PC-3 (cell line): ENCODE results near the gene SLC16A7. TPM values are rescaled to one million over a fixed set of nuclear protein-coding genes. Genes with fewer than 3 reads are reported as not detected.

ENCODE experiments used
- ATAC-seq: fragments of 200-7000 bp; cut with Tn5 transposase; 2 replicates; pipeline ENCODE4 v1.9.1; 2020; ENCODE audit warnings: mild to moderate bottlenecking, moderate library complexity
- BruUV-seq: library from RNA; stranded (reverse); fragments of 400-500 nt; replicated peaks from 2 replicates; lab custom pipeline; 2021; lab: Mats Ljungman, UMichigan
- CTCF ChIA-PET: fragments of 300-600 bp; sonication (Branson Sonifier 250); formaldehyde crosslinking; loops from one replicate; lab custom pipeline; 2022; ENCODE audit warnings: antibody characterized with exemption; lab: Charles Lee
- POLR2A ChIA-PET: fragments of 300-600 bp; sonication (Branson Sonifier 250); formaldehyde crosslinking; loops from one replicate; lab custom pipeline; 2022; ENCODE audit warnings: antibody characterized with exemption; ENCODE audit not compliant: unreplicated experiment; lab: Charles Lee
- DNase-seq: peaks from one replicate; pipeline ENCODE4 v3.0.0-alpha.2; 2015
- H2AFZ ChIP-seq: fragments of 300-600 bp; sonication (generic); 2 replicates; pipeline ENCODE4 v1.6.0; 2016; ENCODE audit warnings: antibody characterized with exemption, low read length
- H3F3A ChIP-seq: fragments of 300-600 bp; sonication (generic); one replicate; pipeline ENCODE4 v1.6.0; 2017; ENCODE audit warnings: antibody characterized with exemption, low read length, control low read depth, mild to moderate bottlenecking; ENCODE audit not compliant: unreplicated experiment
- H3K27ac ChIP-seq: fragments of 300-600 bp; sonication (generic); 2 replicates; pipeline ENCODE4 v1.5.1; 2016; ENCODE audit warnings: mild to moderate bottlenecking, low read length
- H3K27me3 ChIP-seq: fragments of 300-600 bp; sonication (generic); 2 replicates; pipeline ENCODE4 v1.6.1; 2016; ENCODE audit warnings: low read length, mixed read lengths
- H3K36me3 ChIP-seq: fragments of 300-600 bp; sonication (generic); 2 replicates; pipeline ENCODE4 v1.6.1; 2016; ENCODE audit warnings: low read depth, mixed run types, low read length, mixed read lengths
- H3K4me1 ChIP-seq: fragments of 300-600 bp; sonication (generic); 2 replicates; pipeline ENCODE4 v1.5.1; 2016; ENCODE audit warnings: low read length; ENCODE audit not compliant: insufficient read depth
- H3K4me2 ChIP-seq: fragments of 300-600 bp; sonication (generic); 2 replicates; pipeline ENCODE4 v1.6.0; 2016; ENCODE audit warnings: low read length
- H3K4me3 ChIP-seq: fragments of 300-600 bp; sonication (generic); 2 replicates; pipeline ENCODE4 v1.5.1; 2016; ENCODE audit warnings: mild to moderate bottlenecking, low read length, mixed read lengths
- H3K79me2 ChIP-seq: fragments of 300-600 bp; sonication (generic); 2 replicates; pipeline ENCODE4 v1.6.1; 2017; ENCODE audit warnings: low read length, mixed read lengths
- H3K9ac ChIP-seq: fragments of 300-600 bp; sonication (generic); 2 replicates; pipeline ENCODE4 v1.6.0; 2016; ENCODE audit warnings: mild to moderate bottlenecking, low read length
- H3K9me2 ChIP-seq: fragments of 300-600 bp; sonication (generic); replicated peaks from 2 replicates; pipeline ENCODE4 v1.6.1; 2016; ENCODE audit warnings: mixed run types, low read length, mixed read lengths
- H3K9me3 ChIP-seq: fragments of 300-600 bp; sonication (generic); 2 replicates; pipeline ENCODE4 v1.6.1; 2016; ENCODE audit warnings: low read length, mixed read lengths
- H4K20me1 ChIP-seq: fragments of 300-600 bp; sonication (generic); 2 replicates; pipeline ENCODE4 v1.6.1; 2016; ENCODE audit warnings: low read length, mixed read lengths
- CTCF ChIP-seq: fragments of 300-600 bp; sonication (generic); conservative IDR thresholded peaks from 2 replicates; pipeline ENCODE4 v1.5.1; 2017; ENCODE audit warnings: antibody characterized with exemption, low read depth, mild to moderate bottlenecking, low read length
- EZH2 ChIP-seq: fragments of 300-600 bp; sonication (generic); IDR thresholded peaks from one replicate; pipeline ENCODE4 v1.6.1; 2017; ENCODE audit warnings: antibody characterized with exemption, mild to moderate bottlenecking, low read length; ENCODE audit not compliant: unreplicated experiment
- EZH2phosphoT487 ChIP-seq: fragments of 300-600 bp; sonication (generic); IDR thresholded peaks from 2 replicates; pipeline ENCODE4 v1.6.1; 2018; ENCODE audit warnings: mild to moderate bottlenecking, antibody characterized with exemption, low read length, borderline replicate concordance
- intact Hi-C: fragments of 100-400 bp; cut with micrococcal nuclease; formaldehyde crosslinking; loops from 2 replicates; pipeline ENCODE4 v1.9.0; 2023
- total RNA-seq: library from RNA; depleted of rRNA; stranded (reverse); fragments of >200 nt; gene quantifications from 2 replicates; pipeline ENCODE4 v1.2.3, GENCODE V29; 2014

The SLC16A7 gene
- total RNA-seq, 1 experiment from 2014 or later: 11.4 TPM

- Histone ChIP-seq H3F3A (no peaks in the 10 kb centered on the region), H3K4me1 (peaks cover 4% of the 10 kb centered on the region; the same call in 1 of the 2 replicates), H2AFZ (no peak overlapping the region), H3K4me3 (no peak overlapping the region), H3K9ac (no peak overlapping the region), H4K20me1 (no peaks in the 10 kb centered on the region), H3K4me2 (no peak overlapping the region), H3K9me2 (no peaks in the 10 kb centered on the region), H3K36me3 (no peaks in the 10 kb centered on the region), H3K79me2 (no peaks in the 10 kb centered on the region), H3K9me3 (no peaks in the 10 kb centered on the region), H3K27ac (no peak overlapping the region), H3K27me3 (no peaks in the 10 kb centered on the region)
- TF ChIP-seq EZH2phosphoT487 (no peak), CTCF (peak; percentile 88)
- ChIA-PET CTCF (interaction anchor here (0.5 kb wide), 1 partner anchor 566 kb away, joined by 3 read pairs; no protein-coding TSS in a partner anchor), POLR2A (interaction anchor here (0.5 kb wide), 1 partner anchor 205 kb away, joined by 3 read pairs; no protein-coding TSS in a partner anchor)
- intact Hi-C loops: loop anchor here (1.0 to 2.0 kb wide), 3 partner anchors 213 to 406 kb away; no protein-coding TSS in a partner anchor
- no TSS peak for BruUV-seq
- ATAC-seq: peak; percentile 72; the same call in 1 of the 2 replicates
- DNase-seq: peak; percentile 55
Observed at GRCh38 chr12:59808317-59808910, 212.6 kb downstream of the SLC16A7 start.

DNA sequence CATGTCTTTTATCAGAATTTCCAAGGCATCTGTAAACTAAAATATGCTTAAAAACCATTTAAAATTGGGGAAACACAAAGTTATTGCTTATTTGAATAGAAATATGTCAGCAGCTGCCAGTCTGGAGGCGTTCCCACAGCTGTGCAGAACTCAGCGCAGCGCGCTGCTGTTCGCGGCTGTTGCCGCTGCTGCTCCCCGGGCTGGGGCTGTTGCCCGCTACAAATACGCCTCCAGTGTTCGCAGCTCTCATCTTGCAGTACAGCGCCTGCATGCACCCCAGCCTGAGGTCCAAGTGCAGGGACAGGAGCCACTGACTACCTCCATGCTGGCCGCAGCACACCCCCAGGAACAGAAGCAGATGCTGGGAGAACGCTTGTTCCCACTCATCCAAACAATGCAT, 216.2 kb downstream of the SLC16A7 start:
- POLR2A ChIA-PET: no interaction called here
- H3K36me3 ChIP-seq: no peaks in the 10 kb centered on the region
- intact Hi-C loops: no loop called here
- no peaks in the 10 kb centered on the region for H3K4me1 ChIP-seq
- BruUV-seq: no TSS peak
- DNase-seq (no peak), ATAC-seq (no peak)
- H4K20me1 ChIP-seq: no peaks in the 10 kb centered on the region
- H3K9me3 ChIP-seq: no peaks in the 10 kb centered on the region
- H3K9me2 ChIP-seq: no peaks in the 10 kb centered on the region
- H3F3A ChIP-seq: no peaks in the 10 kb centered on the region
- H3K4me2 ChIP-seq: no peak overlapping the region
- H3K79me2 ChIP-seq: no peaks in the 10 kb centered on the region
- H3K4me3 ChIP-seq: no peak overlapping the region
- no peak overlapping the region for H3K27ac ChIP-seq
- H2AFZ ChIP-seq: no peak overlapping the region
- no peaks in the 10 kb centered on the region for H3K27me3 ChIP-seq
- no peak for TF ChIP-seq EZH2phosphoT487
- TF ChIP-seq CTCF: no peak
- TF ChIP-seq EZH2: no peak
- no peak overlapping the region for H3K9ac ChIP-seq
- CTCF ChIA-PET: no interaction called here

GRCh38 chr12:59812716-59813115, 216.9 kb downstream of the SLC16A7 start:
- no peaks in the 10 kb centered on the region for H3F3A ChIP-seq
- ChIA-PET CTCF (no interaction called here), POLR2A (no interaction called here)
- intact Hi-C loops: no loop called here
- no peak overlapping the region for H3K27ac ChIP-seq
- TF ChIP-seq CTCF (no peak), EZH2phosphoT487 (no peak), EZH2 (no peak)
- no peak overlapping the region for H3K4me2 ChIP-seq
- DNase-seq: no peak
- H2AFZ ChIP-seq: no peak overlapping the region
- no peaks in the 10 kb centered on the region for H3K36me3 ChIP-seq
- no TSS peak for BruUV-seq
- H3K9ac ChIP-seq: no peak overlapping the region
- ATAC-seq: no peak
- no peak overlapping the region for H3K4me3 ChIP-seq
- H3K4me1 ChIP-seq: no peaks in the 10 kb centered on the region
- no peaks in the 10 kb centered on the region for H3K9me3 ChIP-seq
- no peaks in the 10 kb centered on the region for H3K79me2 ChIP-seq
- no peaks in the 10 kb centered on the region for H3K9me2 ChIP-seq
- H3K27me3 ChIP-seq: no peaks in the 10 kb centered on the region
- H4K20me1 ChIP-seq: no peaks in the 10 kb centered on the region
